ENCODE results near the gene GATA2.

Gene GATA2

DNA sequence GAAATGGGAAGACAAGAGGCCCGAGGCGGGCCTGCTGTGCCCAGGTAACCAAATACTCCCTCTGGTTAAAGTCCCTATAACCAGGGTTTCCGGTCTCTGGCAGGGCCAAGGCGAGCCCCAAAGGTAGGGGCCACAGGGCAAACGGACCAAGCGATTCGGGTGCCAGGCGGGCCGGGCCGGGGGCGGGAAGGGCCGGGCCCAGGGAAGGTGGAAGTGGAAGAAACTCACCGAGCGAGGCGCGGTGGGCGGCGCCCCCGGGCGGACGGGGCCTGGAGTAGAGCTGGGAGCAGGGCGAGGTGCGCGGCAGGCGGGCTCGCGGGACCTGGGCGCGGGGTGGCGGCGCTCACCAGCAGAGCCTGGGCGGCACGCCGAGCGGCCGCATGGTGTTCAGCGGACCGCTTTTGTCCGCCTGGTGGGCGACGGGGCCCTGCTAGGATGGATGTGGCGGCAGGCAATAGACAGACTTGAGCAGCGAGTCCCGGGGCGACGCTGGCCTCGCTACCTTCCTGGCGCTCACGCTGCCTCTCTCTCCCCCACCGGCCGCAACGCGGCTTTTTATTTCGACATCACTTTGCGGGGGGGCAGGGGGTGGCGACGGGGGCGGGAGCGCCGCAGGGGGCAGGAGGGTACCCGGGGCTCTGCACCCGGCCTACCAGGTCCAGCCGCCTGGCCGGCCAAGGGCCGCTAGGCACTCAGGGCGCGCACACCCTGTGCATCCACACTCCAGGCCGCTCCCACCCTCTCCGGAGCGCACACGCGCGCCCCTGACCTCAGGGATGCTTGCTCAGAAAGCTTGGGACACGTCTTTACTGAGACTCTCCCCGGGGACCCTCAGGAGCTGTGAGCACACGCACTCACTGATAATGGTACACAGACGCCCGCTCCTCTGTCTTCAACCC, at the start of gene GATA2:
TSS of gene GATA2 (minus strand) at position 531 of the 899 bp plus-strand sequence. CDS start 6,170 bp downstream, outside the sequence.
- no peak for DNase-seq

GRCh38 chr3:128541246-128541645, 48.2 kb upstream of the GATA2 start:
- no peak for DNase-seq

GRCh38 chr3:128539376-128539775, 46.4 kb upstream of the GATA2 start:
- no peak for DNase-seq

DNA sequence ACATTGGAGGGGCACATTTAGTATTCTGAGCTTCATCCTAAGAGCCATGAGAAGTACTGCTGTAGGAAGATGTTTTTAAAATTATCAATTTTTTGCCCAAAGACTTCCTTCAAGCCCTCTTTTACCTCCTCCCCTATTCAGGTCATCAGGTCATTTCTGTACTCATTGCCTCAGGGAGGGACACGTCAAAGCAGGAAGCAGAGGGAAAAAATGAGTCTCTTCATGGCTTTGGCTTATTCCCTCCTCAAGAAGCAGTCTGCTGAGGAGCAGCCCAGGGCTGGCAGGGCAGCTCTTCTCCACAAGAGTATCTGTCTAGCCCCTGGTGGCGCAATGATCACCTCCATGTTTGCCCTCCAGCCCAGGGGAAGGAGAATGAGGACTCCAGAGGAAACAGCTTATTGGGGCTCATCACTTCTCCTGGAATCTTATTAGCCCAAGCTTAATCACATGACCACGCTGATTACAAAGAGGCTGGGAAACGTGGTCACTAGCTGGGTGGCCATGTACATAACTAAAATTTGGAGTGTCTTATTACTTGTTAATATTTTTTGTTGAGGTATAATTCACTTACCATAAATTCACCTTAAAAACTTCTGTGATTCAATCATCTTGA, 44.2 kb upstream of the GATA2 start:
- no peak for DNase-seq

DNA sequence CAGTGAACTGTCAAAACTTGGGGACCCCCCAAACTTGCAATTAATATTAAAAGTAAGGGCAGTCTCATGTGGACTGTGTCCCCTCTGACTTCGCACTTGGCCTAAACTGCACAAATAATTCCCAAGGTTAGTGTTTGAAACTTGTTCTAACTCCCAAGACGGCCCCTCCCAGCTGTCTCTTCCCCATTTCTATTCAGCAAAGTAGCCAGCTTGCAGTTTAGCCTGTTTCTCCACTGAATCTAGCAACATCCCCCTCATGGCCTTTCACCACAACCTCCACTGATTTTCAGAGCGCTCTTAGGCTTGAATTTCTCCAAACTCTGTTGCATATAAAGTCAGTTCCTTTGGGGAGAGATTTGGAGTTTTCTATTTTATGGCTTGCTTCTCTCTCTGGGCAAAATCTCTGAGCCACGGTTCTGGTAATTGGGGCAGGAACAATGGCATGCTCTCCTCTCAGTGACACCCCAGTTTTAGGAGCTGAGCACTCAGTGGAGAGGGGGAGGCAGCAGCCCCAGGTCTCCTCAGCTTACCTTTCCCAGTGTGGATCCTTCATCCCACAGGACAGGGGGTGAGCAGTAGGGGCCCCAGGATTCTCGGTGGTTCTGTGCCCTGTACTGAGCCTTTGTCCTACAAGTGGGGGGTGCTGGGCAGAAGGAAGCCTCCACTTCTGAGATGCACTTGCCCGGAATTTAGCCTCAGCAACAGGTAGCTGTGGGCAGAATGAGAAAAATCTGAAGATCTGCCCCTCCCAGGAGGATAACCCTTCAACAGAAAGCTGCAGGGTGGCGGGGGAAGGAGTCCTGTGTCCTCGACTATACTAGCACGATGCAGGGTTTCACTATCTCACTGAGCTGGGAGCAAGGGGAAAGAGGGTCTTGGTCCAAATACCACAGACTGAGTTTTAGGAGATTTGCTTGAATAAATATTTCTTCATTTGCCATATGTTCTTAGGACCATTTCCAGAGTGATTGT, 39.3 kb upstream of the GATA2 start:
- no peak for DNase-seq

- no peak for DNase-seq
Observed at GRCh38 chr3:128524374-128525299, 31.6 kb upstream of the GATA2 start.

DNA sequence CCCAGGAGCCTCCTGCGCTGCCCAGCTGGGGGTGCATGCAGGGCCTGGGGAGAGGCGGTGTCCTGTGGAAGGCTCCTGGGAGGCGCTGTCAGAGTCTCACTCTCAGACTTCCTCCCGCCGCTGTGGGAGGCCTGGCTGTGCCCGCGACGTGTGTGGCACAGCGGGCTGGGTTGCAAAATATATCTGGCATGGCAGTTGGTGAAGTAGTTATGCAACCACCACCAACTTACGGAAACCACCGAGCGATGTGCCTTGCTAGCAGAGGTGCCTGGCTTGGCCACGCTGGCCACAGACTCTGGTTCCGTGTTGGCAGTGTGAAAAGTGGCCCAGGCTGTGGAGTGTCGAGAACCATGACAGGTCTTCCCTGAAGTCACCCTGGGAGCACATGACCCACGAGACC, 30.6 kb upstream of the GATA2 start:
- DNase-seq: no peak

DNA sequence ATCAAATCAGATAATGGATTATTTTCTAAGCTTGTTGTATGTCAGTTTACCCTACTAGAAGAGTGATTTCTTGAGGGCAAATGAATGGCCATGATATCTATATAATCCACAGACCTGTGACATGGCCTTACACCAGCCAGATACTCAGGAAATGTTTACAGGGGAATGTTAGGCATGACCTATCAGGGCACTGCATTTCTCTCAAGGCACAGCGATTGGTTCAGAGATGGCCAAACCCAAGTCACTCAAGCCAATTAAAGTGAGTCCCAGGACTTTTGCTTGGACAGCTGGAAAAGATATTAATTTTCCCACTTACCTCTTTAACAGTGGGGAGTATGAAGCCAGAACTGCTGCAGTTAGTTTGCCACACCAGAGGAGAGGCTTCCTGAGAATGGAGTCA, 28.7 kb upstream of the GATA2 start:
- no peak for DNase-seq

DNA sequence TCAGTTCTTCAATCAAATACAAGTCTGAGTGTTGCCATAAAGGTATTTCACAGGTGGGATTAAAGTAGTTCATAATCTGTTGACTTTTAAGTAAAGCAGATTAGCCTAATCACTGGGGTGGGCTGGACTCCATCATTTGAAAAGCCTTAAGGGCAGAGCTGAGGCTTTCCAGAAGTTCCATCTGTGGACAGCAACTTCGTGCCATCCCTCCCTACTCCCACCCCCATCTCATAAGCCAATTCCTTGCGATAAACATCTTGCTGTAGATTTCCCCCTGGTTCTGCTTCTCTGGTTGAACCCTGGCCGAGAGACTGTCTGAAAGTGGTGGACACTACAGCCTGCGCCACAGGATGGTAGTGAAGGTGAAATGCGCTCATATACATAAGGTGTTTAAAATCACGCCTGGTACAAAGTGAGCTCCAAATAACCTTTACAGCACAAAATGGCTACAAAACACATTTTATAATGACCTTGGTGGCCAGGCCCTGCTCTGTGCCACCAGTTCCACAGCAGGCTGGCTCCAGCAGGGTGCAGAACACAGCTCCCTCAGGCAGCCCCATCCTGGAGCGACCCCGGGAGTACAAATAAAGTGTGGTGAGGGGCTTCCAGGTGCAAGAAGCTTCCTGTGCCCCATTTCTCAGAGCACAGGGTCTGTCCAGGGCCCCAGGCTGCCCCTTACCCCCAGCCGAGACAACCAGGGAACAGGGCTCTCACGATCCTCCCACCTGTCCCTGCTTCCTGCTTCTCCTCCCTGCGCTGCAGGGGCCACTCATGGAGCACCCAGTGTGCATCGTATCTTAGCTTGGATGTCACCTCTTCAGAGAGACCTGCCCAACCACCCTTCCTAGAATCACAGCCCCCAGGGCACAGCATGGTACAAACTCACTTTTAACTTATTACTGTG, 25.8 kb upstream of the GATA2 start:
- no peak for DNase-seq

- DNase-seq: no peak
Observed at GRCh38 chr3:128517648-128518047, 24.6 kb upstream of the GATA2 start.

DNA sequence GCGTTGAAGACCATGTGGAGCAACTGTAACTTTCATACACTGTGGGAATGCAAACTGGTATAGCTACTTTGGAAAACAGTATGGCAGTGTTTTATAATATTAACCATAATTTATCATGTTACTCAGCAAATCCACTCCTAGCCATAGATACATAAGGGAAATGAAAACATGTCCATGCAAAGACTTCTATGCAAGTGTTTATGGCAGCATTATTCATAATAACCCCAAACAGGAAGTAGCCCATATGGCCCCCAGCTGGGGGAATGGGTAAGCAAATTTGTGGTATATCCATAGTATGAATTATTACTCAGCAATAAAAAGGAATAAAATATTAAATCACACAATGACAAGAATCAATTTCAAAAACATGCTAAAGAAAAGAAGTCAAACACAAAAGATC, 23.0 kb upstream of the GATA2 start:
- DNase-seq: no peak

DNA sequence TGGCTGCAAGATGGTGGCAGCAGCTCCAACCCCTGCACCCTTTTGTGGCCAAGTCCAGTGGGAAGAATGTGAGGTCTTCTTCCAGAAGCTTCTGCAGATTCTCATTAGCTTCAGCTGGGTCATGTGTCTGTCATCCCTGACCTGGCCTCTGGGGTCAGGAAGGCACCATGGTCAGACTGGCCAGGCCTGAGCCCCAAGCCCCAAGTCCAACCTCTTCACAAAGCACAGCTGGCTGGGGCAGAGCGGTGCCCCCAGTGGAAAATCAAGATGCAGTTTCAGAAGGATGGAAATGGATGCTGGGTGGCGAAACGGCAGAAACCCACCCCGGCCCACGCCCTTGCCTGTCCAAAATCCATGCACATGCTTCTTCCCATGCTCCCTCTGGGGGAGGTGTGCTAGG, 15.9 kb upstream of the GATA2 start:
- DNase-seq: no peak

DNA sequence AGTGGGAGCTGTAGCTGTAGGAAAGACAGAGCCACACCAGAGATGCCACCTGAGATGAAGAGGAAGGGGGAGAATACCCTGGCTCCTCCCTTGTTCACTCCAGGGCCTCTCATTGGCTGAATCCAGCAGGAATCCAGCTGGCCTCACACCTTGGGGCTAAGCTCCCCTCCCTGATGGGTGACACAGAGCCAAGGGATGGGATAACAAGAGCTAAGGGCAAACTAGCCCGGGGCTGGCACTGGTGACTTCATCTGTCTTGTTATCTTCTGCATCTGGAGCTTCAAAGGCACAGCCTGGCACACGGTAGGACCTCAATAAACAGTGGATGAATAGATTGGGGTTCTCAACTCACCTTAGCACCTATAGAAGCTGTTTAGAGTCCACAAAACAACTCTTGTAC, 13.8 kb upstream of the GATA2 start:
- no peak for DNase-seq

DNA sequence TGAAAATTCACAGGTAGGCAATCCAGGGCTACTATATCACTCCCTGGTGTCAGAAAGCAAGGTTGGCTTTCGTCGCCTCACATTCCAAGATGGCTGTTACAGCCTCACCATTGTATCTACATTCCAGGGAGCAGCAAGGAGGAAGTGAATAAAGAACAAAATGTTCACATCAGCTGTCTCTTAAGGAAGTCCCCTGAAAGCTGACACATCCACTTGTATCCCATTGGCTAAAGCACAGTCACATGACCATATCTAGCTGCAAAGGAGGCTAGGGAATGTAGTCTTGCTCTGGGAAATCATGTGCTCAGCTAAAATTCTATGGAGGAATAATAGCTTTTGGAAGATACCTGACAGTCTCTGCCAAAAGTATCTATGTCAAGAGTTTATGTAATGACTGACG, 12.8 kb upstream of the GATA2 start:
- DNase-seq: peak in 1 of 2 experiments; percentile 20

DNA sequence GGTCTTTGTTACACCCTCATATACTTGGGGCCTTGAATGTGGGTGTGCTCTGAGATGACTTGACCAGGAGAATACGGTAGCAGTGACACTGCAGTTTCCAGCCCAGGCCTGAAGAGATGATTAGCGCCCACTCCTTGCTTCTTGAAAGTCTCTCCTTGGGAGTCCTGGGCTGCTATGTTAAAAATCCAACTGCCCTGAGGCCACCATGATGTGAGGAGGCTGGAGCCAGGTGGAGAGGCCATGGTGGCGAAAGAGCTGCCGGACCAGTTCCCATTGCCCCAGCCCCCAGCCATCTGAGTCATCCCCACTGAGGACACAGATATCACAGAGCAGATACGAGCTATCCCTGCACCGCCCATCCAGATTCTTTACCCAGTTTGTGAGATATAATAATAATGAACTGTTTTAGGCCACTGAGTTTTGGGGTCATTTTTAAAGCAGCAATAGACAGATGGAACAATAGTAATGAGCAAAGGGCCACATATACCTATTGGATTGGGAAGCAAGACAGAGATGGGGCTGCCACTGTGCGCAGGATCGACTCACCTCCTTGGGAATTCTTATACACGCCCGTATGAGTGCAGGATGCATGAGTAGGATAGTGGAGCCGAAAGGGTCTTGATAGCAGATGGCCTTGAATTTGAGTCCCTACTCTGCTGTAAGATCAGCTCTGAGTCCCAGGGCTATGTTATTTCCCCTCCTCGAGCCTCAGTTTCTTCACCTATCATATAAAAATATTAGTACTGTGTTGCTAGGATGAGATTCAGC, 12.1 kb upstream of the GATA2 start:
- no peak for DNase-seq

DNA sequence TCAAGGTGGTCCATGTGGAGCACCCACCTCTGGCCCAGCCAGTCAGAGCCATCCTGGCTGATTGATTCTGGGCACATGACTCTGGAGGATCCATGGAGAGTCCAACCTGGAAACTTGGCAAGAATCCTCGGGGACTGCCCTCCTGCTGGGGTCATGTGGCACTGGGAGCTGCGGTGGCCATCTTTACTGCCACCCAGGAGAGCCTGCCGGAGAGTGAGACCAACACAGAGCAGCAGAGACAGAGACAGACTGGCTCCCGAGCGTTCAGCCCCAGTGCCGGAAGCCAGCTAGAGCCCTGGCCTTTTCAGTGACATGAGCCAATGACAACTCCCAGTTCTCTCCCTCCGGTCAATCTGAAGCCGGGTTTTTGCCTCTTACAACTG, 11.5 kb upstream of the GATA2 start:
- DNase-seq: no peak

GRCh38 chr3:128503751-128504532, 10.9 kb upstream of the GATA2 start:
- DNase-seq: no peak

- peak in 1 of 2 experiments; percentile 17 for DNase-seq
Observed at GRCh38 chr3:128503164-128503651, 10.2 kb upstream of the GATA2 start.

DNA sequence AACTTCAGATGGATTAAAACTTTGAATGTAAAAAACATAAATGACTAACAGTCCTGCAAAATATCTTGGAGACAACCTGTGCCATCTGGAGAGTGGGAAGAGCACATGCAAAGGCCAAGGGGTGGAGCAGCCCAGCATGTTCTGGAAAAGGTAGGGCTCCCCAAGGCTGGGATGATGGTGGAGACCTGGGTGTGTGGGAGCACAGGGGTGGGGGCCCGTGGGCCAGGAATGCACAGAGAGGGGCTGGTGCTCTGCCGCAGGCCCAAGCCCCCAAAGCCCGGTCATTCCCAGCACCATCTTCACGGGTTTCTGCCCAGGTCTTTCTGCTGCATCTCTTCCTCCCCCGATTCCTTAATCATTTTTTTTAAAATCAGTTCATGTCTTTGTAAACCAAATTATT, 9.7 kb upstream of the GATA2 start:
- no peak for DNase-seq
